ENCODE data around the gene NCF1.
"Not testable (repeated sequence)": the region's sequence is repeated elsewhere in the genome, so short reads cannot be mapped to it uniquely, and the experiment has no call there.

Gene NCF1

DNA sequence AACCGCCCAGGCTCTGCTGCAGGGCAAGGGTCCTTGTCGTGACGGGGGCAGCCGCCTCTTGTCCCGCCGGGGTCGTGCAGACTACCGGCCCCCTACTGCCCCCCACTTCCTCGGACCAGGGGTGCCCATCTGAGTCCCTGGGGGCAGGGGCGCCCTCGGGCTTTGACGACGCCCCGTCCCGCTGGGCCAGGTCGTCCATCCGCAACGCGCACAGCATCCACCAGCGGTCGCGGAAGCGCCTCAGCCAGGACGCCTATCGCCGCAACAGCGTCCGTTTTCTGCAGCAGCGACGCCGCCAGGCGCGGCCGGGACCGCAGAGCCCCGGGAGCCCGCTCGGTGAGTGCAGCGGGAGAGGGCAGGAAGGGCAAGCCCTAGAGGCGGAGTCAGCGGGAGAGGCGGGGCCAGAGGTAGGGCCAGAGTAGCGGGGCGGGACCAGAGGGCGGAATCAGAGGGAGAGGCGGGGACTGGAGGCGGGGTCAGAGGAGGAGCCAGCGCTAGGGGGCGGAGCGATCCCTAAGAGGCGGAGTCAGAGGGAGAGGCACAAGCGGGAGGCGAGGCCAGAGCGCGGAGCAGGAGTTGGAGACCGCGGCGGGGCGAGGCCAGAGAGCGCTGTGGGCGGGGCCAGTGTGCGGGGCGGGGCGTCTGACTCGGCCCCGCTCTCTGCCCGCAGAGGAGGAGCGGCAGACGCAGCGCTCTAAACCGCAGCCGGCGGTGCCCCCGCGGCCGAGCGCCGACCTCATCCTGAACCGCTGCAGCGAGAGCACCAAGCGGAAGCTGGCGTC lies 14.7 kb downstream of the NCF1 start:
- peak; percentile 94 for DNase-seq

DNA sequence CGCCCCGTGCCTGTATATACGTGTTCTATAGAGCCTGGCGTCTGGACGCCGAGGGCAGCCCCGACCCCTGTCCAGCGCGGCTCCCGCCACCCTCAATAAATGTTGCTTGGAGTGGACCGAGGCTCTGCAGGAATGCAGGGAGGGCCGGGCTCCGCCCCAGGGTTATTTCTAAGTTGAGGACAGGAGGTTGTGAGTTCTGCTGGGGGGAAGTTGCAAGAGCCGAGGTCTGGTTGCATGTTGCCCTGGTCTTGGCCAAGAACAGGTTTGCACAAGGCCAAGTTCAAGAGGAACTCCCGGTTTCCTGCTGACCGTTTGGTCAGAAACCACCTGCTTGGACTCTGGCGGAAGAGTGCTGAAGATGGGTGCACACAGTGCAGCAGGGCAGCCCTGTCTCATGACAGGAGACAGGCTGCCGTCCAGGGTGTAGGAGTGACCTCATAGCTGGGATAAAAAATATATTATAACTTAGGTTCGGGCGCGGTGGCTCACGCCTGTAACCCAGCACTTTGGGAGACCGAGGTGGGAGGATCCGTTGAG lies 15.5 kb downstream of the NCF1 start:
- not testable (repeated sequence) for DNase-seq

DNA sequence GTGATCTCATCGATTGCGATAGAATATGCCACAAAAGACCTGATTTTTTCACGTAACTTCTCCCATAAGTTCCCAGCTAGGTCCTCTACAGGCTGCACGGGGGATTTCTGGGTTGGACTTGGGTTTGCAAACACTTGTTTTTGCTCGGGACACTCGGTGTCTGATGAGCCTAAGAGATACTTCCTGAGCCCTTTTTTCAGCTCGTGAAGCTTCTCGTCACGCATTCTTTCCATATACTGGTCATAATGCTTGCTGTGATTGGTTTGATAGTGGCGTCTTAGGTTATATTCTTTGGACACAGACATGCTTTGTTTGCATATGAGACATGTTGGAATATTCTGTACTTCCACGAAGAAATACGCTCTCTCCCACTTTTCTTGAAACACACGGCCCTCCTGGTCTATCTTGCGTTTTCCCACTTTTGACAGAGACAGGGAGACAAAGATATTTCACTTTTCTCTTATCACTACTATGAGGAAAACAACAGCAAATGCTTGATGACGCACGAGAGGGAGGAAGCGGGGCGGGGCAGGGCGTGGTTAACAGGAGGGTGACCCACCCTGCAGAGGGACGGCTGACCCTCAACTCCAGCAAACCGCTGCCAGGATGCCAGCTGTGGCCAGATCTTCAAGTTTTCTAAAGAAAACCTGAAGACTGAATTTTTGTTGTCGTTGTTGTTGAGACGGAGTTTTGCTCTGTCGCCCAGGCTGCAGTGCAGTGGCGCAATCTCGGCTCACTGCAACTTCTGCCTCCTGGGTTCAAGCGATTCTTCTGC lies 24.2 kb downstream of the NCF1 start:
- not testable (repeated sequence) for DNase-seq

DNA sequence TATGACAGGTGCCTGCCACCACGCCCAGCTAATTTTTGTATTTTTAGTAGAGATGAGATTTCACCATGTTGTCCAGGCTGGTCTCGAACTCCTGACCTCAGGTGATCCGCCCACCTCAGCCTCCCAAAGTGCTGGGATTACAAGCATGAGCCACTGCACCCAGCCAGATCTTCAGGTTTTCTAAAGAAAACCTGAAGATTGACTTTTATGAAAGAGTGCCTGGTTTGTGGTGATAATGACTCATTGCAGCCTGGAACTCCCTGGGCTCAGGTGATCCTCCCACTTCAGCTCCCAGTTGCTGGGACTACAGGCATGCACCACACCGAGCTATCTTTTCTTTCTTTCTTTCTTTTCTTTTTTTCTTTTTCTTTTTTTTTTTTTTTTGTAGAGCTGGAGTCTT lies 24.8 kb downstream of the NCF1 start:
- DNase-seq: peak; percentile 34

DNA sequence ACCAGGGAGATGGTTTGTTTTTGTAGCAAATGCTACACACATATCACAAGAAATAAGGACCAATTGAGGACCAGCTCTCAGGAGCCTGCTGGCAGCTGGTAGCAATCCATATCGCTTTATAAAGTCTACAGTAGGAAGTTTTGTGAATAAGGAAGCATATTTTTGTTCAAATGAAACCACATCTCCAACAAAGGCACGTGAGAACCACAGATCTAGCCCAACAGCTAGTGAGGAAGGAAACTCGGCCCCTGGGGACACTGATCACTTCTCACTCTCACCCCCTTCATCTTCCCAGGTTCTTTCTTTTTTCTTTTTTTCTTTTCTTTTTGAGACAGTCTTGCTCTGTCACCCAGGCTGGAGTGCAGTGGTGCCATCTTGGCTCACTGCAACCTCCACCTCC lies 42.1 kb downstream of the NCF1 start:
- DNase-seq: not testable (repeated sequence)

DNA sequence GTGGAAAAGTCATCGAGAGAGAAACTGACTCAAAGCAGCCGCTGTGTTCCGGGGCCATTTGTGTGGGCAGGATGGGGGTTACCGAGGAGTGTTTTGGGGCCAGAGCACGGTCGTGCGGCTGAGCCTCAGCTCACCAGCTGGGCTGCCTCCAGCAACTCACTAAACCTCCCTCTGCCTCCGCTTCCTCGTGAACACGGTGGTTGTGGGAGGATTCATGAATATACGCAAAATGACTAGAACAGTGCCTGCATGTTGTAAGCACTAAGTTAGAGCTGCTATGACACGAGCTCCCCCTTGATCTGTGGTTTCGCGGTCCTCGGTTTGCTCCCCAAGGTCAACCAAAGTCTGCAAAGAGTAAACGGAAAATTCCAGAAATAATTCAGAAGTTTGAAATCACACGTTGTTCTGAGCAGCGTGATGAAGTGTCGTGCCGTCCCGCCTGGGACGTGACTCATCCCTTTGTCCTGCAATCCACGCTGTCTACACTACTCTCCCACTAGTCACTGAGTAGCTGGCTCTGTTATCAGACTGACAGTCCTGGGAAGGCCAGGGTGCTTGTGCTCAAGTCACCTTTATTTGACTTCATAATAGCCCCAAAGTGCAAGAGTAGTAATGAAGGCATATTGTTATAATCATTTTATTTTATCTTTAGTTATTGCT lies 46.5 kb downstream of the NCF1 start:
- not testable (repeated sequence) for DNase-seq

DNA sequence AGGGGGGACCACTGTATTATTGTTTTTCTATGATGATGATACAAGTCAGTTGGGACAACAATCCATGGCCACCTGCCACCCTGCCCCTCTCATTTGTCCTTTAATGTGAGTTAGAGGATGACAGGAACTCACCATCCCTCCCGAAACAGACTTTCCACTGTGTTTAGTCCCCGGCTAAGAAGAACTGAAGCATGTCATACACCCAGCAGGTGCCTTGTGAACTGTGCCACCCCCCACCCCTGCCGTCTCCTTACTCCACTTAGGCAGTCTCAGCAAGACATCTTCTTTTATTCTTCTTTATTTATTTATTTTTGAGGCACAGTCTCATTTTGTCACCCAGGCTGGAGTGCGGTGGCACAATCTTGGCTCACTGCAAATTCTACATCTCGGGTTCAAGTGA lies 47.4 kb downstream of the NCF1 start:
- not testable (repeated sequence) for DNase-seq

DNA sequence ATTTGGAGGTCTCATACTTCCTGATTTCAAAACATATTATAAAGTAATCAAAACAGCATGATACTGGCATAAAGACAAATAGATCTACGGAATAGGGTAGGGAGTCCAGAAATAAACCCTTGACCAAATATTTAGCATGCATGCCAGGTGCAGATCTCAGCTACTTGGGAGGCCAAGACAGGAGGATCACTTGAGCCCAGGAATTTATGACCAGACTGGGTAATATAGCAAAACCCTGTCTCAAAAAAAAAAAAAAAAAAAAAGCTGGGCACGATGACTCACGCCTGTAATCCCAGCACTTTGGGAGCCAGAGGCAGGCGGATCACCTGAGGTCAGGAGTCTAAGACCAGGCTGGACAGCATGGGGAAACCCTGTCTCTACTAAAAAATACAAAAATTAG lies 56.1 kb downstream of the NCF1 start:
- not testable (repeated sequence) for DNase-seq

DNA sequence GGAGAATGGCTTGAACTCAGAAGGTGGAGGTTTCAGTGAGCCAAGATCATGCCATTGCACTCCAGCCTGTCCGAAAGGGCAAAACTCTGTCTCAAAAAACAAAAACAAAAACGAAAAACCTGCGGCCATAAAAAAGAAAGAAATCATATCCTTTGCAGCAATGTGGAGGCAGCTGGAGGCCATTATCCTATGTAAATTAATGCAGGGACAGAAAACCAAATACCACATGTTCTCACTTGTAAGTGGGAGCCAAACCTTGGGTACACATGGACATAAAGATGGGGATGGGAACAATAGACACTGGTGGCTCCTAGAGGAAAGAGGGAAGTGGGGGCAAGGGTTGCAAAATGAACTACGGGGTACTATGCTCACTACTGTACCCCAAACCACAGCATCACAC lies 56.6 kb downstream of the NCF1 start:
- DNase-seq: not testable (repeated sequence)

All from stimulated activated CD4-positive, alpha-beta T cell treated with anti-CD3 and anti-CD28 coated beads, Interleukin-15, amount 100 ng/mL, for 24 hours (primary cell).